Skeletal muscle satellite cell (primary cell): ENCODE measurements around the gene RASSF1.

Experiments used
- H3K27me3 ChIP-seq: 2 replicates; pipeline ENCODE4 v1.7.0; 2013; ENCODE audit warnings: low read length; ENCODE audit not compliant: control insufficient read depth, insufficient read depth
- H3K36me3 ChIP-seq: 2 replicates; pipeline ENCODE4 v1.7.0; 2013; ENCODE audit warnings: mild to moderate bottlenecking, control low read depth, low read length; ENCODE audit not compliant: insufficient read depth
- H3K4me1 ChIP-seq: 2 replicates; pipeline ENCODE4 v1.7.0; 2013; ENCODE audit warnings: low read length; ENCODE audit not compliant: control insufficient read depth, insufficient read depth
- H3K4me2 ChIP-seq: 2 replicates; pipeline ENCODE4 v1.7.0; 2013; ENCODE audit warnings: mild to moderate bottlenecking, low read length
- H3K4me3 ChIP-seq: 2 replicates; pipeline ENCODE4 v1.7.0; 2013; ENCODE audit warnings: low read length
- H3K9ac ChIP-seq: 2 replicates; pipeline ENCODE4 v1.7.0; 2013; ENCODE audit warnings: mild to moderate bottlenecking, low read depth, low read length, moderate library complexity
- H3K9me3 ChIP-seq: replicated peaks from 2 replicates; pipeline ENCODE4 v1.7.0; 2013; ENCODE audit warnings: mild to moderate bottlenecking, control low read depth, low read length

Gene RASSF1

GRCh38 chr3:50327129-50327528, 13.5 kb downstream of the RASSF1 start:
- Histone ChIP-seq H3K9ac (peak overlapping the region; percentile 96), H3K4me3 (peak overlapping the region; percentile 92), H3K4me1 (peaks cover 21% of the 10 kb centered on the region), H3K4me2 (peak overlapping the region; percentile 99), H3K36me3 (peaks cover 38% of the 10 kb centered on the region), H3K9me3 (no peaks in the 10 kb centered on the region), H3K27me3 (no peaks in the 10 kb centered on the region)

GRCh38 chr3:50326182-50326541, 14.5 kb downstream of the RASSF1 start:
- Histone ChIP-seq H3K9me3 (no peaks in the 10 kb centered on the region), H3K27me3 (no peaks in the 10 kb centered on the region), H3K4me1 (peaks cover 25% of the 10 kb centered on the region), H3K36me3 (peaks cover 28% of the 10 kb centered on the region), H3K4me2 (no peak overlapping the region), H3K4me3 (no peak overlapping the region), H3K9ac (no peak overlapping the region)

GRCh38 chr3:50325497-50326181, 15.0 kb downstream of the RASSF1 start:
- Histone ChIP-seq H3K4me3 (no peak overlapping the region), H3K27me3 (no peaks in the 10 kb centered on the region), H3K4me2 (no peak overlapping the region), H3K9me3 (no peaks in the 10 kb centered on the region), H3K36me3 (peaks cover 23% of the 10 kb centered on the region), H3K9ac (no peak overlapping the region), H3K4me1 (peaks cover 25% of the 10 kb centered on the region)

GRCh38 chr3:50325113-50325480, 15.5 kb downstream of the RASSF1 start:
- Histone ChIP-seq H3K9ac (no peak overlapping the region), H3K4me2 (no peak overlapping the region), H3K9me3 (no peaks in the 10 kb centered on the region), H3K27me3 (no peaks in the 10 kb centered on the region), H3K36me3 (peaks cover 18% of the 10 kb centered on the region), H3K4me3 (no peak overlapping the region), H3K4me1 (peaks cover 30% of the 10 kb centered on the region)

GRCh38 chr3:50324351-50325112, 16.1 kb downstream of the RASSF1 start:
- H3K4me3 ChIP-seq: no peak overlapping the region
- no peak overlapping the region for H3K4me2 ChIP-seq
- peaks cover 34% of the 10 kb centered on the region for H3K4me1 ChIP-seq
- no peaks in the 10 kb centered on the region for H3K9me3 ChIP-seq
- no peaks in the 10 kb centered on the region for H3K27me3 ChIP-seq
- H3K36me3 ChIP-seq: peaks cover 16% of the 10 kb centered on the region
- H3K9ac ChIP-seq: no peak overlapping the region

- Histone ChIP-seq H3K4me1 (peaks cover 40% of the 10 kb centered on the region), H3K9ac (no peak overlapping the region)
Observed at GRCh38 chr3:50323614-50324199, 16.9 kb downstream of the RASSF1 start.

GRCh38 chr3:50323092-50323600, 17.5 kb downstream of the RASSF1 start:
- Histone ChIP-seq H3K27me3 (no peaks in the 10 kb centered on the region), H3K9ac (no peak overlapping the region)

More at GRCh38 chr3:50323614-50324199, 16.9 kb downstream of the RASSF1 start:
- Histone ChIP-seq H3K4me3 (no peak overlapping the region), H3K36me3 (peaks cover 18% of the 10 kb centered on the region), H3K9me3 (no peaks in the 10 kb centered on the region), H3K4me2 (no peak overlapping the region), H3K27me3 (no peaks in the 10 kb centered on the region)

GRCh38 chr3:50322386-50323091, 18.1 kb downstream of the RASSF1 start, which contains the start of gene HYAL2:
HYAL2 (minus strand) TSS chr3:50322745; CDS start chr3:50320489, 2,256 bp downstream.
- Histone ChIP-seq H3K27me3 (no peaks in the 10 kb centered on the region), H3K4me2 (peak within 1 kb of the TSS; percentile 85), H3K36me3 (peaks cover 29% of the 10 kb centered on the region), H3K4me3 (peak within 1 kb of the TSS; percentile 73), H3K9ac (peak within 1 kb of the TSS; percentile 96), H3K9me3 (no peaks in the 10 kb centered on the region), H3K4me1 (peaks cover 34% of the 10 kb centered on the region)

More at GRCh38 chr3:50323092-50323600, 17.5 kb downstream of the RASSF1 start:
- H3K4me3 ChIP-seq: no peak overlapping the region
- no peaks in the 10 kb centered on the region for H3K9me3 ChIP-seq
- no peak overlapping the region for H3K4me2 ChIP-seq
- peaks cover 34% of the 10 kb centered on the region for H3K4me1 ChIP-seq
- H3K36me3 ChIP-seq: peaks cover 24% of the 10 kb centered on the region

- Histone ChIP-seq H3K9ac (peak overlapping the region; percentile 96), H3K36me3 (peaks cover 29% of the 10 kb centered on the region), H3K4me3 (peak overlapping the region; percentile 73), H3K9me3 (no peaks in the 10 kb centered on the region), H3K27me3 (no peaks in the 10 kb centered on the region), H3K4me2 (peak overlapping the region; percentile 85), H3K4me1 (peaks cover 29% of the 10 kb centered on the region)
Observed at GRCh38 chr3:50322115-50322385, 18.6 kb downstream of the RASSF1 start.

GRCh38 chr3:50321336-50322114, 19.1 kb downstream of the RASSF1 start:
- H3K4me1 ChIP-seq: peaks cover 31% of the 10 kb centered on the region
- no peaks in the 10 kb centered on the region for H3K27me3 ChIP-seq
- H3K4me3 ChIP-seq: peak overlapping the region; percentile 73
- peaks cover 29% of the 10 kb centered on the region for H3K36me3 ChIP-seq
- no peaks in the 10 kb centered on the region for H3K9me3 ChIP-seq
- H3K4me2 ChIP-seq: peak overlapping the region; percentile 85
- peak overlapping the region; percentile 96 for H3K9ac ChIP-seq
